Activated CD8-positive, alpha-beta memory T cell treated with anti-CD3 and anti-CD28 coated beads, Interleukin-2, amount 50 U/mL, for 24 hours (primary cell): ENCODE measurements around the gene CBX6.
"Not testable (repeated sequence)": the region's sequence is repeated elsewhere in the genome, so short reads cannot be mapped to it uniquely, and the experiment has no call there.

Source experiments
- DNase-seq: peaks from one replicate; pipeline ENCODE4 v3.0.0-alpha.2; 2020; ENCODE audit errors: extremely low read depth

CBX6 gene

GRCh38 chr22:38861170-38861876 lies 10.7 kb downstream of the CBX6 start:
- no peak for DNase-seq

DNA sequence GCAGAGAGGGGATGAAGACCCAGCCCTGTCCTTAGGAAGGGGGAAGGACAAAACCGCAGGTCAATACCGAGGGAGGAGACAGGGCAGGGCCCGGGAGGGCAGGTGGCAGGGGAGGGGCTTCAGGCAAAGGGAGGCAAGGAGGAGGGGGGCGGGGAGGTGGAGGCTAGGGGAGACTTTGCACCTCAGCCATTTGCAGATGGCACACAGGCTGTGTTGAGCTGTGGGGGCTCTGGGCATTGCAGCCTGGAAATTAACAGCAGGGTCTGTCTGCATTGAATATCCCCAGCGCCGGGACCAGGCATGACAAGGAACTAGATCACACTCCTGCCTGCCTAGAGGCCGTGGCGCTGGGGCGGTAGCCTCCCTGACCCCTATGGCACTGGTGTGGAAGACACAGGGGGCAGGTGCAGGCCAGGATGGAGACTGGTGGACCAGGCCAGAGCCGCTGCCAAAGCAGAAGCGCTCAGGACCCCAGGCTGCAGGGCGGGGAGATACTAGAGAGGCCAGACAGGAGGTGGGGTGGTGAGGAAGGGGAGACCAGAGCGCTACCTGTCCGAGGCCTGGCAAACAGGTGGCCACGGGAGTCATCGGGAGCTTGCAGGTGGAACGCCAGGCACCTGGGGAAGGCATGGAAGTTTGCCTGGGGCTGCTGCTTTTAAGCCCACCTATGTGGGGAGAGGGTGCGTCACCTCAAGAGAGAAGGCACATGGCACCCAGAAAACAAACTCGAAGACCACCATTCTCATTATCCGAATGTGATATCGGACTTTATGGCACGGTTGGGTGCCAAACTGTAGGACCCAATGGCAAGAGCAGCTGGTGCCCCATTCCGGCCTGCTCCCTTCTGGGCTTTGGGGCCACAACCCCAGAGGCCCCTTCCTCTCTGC lies 11.5 kb downstream of the CBX6 start:
- no peak for DNase-seq

DNA sequence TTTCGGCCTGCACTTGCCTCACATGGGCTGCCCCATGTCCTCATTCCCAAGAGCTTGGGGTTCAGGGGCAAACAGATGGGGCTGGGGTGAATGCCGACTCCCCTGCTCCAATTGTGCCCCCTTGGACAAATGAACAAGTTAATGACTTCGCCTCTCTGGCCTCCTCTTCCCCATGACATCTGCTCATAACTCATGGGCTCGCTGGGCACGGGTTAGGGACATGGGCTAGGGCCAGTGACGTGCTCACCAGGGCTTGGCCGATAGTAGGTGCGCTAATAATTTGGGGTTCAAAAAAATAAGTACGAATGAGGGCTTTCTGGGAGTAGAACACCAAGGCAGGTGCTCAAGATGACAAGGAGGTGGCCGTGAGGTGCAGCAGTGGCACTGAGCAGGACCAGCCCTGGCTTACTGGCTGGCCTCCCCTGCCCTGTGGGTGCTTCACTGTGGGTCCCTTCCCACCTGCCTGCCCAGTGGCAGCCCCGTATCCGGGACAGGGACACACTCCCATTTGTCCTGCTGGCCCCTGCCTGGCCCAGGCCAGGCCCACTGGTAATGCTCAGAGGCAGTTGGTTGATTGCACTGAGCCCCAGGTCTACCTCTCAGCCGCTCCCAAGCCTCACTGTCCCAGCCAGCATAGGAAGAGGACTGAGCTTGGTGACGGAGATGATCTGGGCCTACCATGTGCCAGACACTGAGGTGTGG lies 12.3 kb downstream of the CBX6 start:
- no peak for DNase-seq

DNA sequence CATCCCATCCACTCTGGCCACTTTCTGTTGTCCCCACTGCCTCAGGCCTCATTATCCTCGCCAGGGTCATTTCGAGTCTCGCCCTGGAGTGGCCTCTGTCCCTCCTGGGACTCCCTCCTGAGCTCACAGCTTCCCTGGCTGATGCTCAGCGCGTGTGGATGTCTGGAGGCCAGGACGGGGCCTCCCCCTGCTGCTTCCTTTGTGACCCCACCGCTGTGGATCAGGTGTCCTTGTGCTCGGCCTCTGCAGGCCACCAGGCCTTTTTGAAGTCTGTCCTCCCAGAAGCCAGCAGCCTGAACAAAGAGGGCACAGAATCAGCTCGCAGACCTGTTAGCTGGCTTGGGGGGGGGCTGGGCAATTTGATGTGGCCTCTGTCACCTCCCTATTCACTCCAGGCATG lies 13.5 kb downstream of the CBX6 start:
- no peak for DNase-seq

GRCh38 chr22:38854476-38854875 lies 17.5 kb downstream of the CBX6 start:
- not testable (repeated sequence) for DNase-seq

DNA sequence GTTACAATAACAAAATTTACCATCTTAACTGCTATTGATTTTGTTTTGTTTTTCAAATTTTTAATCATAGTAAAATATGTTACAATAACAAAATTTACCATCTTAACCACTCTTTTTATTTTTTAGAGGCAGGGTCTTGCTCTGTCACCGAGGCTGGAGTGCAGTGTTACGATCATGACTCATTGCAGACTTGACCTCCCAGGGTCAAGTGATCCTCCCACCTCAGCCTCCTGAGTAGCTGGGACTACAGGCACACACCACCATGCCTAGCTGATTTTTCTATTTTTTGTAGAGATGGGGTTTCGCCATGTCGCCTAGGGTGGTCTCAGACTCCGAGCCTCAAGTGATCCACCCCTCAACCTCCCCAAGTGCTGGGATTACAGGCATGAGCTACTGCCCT lies 18.1 kb downstream of the CBX6 start:
- not testable (repeated sequence) for DNase-seq

DNA sequence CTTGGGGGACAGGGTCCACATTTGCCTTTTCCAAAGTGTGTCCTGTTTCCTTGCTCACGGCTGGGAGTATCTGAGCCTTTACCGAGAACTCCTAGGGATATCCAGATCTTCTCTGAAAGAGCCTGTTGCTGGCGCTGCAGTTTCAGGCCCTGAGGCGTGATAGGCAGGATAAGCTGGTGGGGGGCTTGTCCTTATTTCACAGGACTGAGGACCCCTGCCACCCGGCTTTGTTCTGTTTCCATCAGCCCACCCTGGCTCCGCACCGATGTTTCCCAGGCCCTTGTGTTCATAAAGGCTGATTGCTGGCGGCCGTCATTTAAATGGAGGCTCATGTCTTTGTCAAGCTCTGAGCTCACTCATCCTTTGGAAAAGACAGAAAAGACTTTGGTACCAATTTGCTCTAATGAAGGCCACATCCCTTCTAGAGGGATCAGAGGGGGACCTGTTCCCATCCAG lies 18.8 kb downstream of the CBX6 start:
- DNase-seq: no peak

- no peak for DNase-seq
These were observed 19.5 kb downstream of the CBX6 start for GRCh38 chr22:38852522-38852921.

- DNase-seq: no peak
These were observed 20.8 kb downstream of the CBX6 start for GRCh38 chr22:38850941-38851849.

DNA sequence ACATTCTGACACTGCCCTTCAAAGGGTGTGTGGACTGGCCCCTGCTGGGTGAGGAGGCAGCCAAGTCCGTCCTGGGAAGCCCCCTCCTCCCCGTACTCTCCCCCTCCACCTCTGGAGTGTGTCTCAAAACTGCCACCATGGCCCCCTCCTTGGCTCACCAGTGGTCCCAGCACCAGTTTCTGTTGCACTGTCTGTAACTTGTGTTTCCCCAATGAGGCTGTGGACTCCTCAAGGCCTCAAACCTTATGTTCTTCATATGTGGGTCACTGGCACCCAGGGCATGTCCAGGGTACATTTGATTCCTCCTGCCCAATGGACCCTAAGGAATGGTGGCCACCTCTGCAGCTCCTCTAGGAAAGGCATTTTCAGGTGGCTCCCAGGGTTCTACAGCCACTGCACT lies 21.6 kb downstream of the CBX6 start:
- DNase-seq: no peak

- no peak for DNase-seq
These were observed 22.2 kb downstream of the CBX6 start for GRCh38 chr22:38849811-38850210.

- DNase-seq: no peak
These were observed 25.6 kb downstream of the CBX6 start for GRCh38 chr22:38846412-38846811.

GRCh38 chr22:38845004-38845740 lies 26.8 kb downstream of the CBX6 start:
- no peak for DNase-seq

DNA sequence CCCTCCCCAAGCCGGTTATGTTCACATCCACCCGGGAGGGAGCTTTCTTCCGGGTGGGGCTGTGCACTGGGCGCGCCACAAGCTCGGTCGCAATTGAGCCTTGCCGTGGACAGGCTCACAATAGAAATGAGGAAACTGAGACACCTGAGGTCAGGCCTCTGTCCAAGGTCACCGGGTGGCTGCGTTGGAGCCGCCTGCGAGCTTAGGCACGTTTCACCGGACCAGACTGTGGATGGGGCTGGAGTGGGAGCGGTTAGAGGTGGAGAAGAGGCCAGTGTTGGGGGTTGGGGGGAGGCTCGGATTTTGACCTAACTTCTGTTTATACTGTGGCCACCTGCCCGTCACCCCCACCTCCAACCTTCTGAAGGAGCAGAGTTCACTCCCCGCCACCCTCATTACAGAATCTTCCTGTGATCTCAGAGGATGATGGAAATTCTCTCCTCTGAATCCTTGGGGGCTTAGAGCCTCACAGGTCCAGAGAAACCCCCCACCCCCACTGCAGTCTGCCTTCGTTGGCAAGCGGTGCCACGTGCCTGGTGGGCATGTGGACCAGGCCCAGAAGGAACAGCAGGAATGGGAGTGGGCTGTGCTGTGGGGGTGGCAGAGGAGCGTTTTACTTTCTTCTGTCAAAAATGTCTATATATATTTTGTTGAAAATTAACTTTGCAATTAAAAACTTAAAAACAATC lies 27.6 kb downstream of the CBX6 start:
- no peak for DNase-seq

- DNase-seq: no peak
These were observed 28.2 kb downstream of the CBX6 start, which contains the start of gene NPTXR for GRCh38 chr22:38843657-38844314. NPTXR (minus strand) TSS chr22:38844028.

DNA sequence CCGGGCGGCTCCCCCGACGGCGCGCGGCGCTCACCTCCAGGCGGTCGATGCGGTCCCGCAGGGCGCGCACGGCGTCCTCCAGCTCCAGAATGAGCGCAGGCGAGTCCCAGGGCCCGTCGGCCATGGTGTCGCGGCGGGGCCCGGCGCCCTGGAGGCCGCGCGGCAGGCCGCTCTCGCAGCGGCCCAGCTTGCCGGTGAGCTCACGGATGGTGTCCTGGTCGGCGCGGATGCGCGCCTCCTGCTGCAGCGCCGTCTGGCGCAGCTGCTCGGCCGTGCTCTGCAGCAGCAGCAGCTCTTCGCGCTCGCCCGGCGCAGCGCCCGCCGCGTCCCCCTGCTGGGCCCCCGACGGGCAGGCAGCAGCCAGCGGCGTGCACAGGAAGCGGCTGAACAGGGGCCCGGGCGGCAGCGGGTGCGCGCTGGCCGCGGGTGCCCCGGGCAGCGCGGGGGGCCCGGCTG lies 28.8 kb downstream of the CBX6 start:
- no peak for DNase-seq

- no peak for DNase-seq
These were observed 29.4 kb downstream of the CBX6 start for GRCh38 chr22:38842512-38843200.

- DNase-seq: no peak
These were observed 30.4 kb downstream of the CBX6 start for GRCh38 chr22:38841635-38842034.

GRCh38 chr22:38841211-38841610 lies 30.8 kb downstream of the CBX6 start:
- no peak for DNase-seq
